22Rv1 (cell line): ENCODE data around the gene ACER3.

Experiments used
- H3K27ac ChIP-seq: fragments of 450-650 bp; 2 replicates; pipeline ENCODE4 v1.5.1; 2017
- ZFX ChIP-seq: fragments of 450-650 bp; IDR thresholded peaks from 2 replicates; pipeline ENCODE4 v1.6.1; 2017; ENCODE audit warnings: antibody characterized with exemption, borderline replicate concordance
- TF ChIP-seq, protein P1 (sequence below): fragments of 450-650 bp; IDR thresholded peaks from 2 replicates; pipeline ENCODE4 v1.5.1; 2017; ENCODE audit warnings: mild to moderate bottlenecking

ACER3 gene

GRCh38 chr11:76975513-76975912 is 114.8 kb downstream of the ACER3 start:
- TF ChIP-seq, protein P1, sequence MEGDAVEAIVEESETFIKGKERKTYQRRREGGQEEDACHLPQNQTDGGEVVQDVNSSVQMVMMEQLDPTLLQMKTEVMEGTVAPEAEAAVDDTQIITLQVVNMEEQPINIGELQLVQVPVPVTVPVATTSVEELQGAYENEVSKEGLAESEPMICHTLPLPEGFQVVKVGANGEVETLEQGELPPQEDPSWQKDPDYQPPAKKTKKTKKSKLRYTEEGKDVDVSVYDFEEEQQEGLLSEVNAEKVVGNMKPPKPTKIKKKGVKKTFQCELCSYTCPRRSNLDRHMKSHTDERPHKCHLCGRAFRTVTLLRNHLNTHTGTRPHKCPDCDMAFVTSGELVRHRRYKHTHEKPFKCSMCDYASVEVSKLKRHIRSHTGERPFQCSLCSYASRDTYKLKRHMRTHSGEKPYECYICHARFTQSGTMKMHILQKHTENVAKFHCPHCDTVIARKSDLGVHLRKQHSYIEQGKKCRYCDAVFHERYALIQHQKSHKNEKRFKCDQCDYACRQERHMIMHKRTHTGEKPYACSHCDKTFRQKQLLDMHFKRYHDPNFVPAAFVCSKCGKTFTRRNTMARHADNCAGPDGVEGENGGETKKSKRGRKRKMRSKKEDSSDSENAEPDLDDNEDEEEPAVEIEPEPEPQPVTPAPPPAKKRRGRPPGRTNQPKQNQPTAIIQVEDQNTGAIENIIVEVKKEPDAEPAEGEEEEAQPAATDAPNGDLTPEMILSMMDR, result no peak
- TF ChIP-seq ZFX, result no peak
- H3K27ac ChIP-seq, result no peak overlapping the region

- no peak overlapping the region for H3K27ac ChIP-seq
- no peak for TF ChIP-seq ZFX
- TF ChIP-seq, protein P1, result no peak
Measured at GRCh38 chr11:76977791-76978190, 117.1 kb downstream of the ACER3 start.

- TF ChIP-seq, protein P1, result no peak
- no peak for TF ChIP-seq ZFX
- no peak overlapping the region for H3K27ac ChIP-seq
Measured at GRCh38 chr11:76978239-76978638, 117.5 kb downstream of the ACER3 start.

DNA sequence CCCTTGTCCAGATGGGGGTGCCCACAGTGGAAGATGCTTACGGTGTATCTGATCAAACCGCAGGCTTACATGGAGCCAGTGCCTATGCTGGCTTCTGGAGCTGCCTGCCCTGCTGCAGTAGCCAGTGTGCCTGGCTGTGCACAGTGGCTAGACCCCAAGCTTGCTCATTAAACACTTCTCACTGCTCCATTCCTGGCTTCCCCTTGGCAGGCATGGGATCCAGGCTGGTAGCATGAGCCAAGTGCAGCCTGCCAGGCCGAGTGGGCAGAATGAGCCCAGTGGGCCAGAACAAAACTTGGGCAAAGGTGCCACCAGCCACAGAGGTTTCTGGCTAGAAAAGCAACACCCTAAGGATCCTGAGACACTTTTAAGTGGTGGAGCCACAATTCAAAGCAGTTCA is 118.1 kb downstream of the ACER3 start:
- H3K27ac ChIP-seq, result no peak overlapping the region
- TF ChIP-seq, protein P1, result no peak
- TF ChIP-seq ZFX, result no peak

DNA sequence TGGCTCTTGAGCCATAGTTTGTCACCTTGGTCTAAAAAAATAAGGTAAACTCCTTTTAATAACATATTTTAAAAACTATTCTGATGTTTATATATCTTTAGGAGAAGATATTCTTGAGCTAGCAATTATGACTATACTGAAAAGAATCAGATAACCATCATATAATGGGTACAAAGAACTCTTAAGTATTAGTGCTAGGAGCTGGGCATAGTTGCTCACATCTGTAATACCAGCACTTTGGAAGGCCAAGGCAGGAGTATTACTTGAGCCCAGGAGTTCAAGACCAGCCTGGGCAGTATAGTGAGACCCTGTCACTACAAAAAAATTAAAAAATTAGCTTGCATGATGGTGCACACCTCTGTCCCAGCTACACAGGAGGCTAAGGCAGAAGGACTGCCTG is 119.5 kb downstream of the ACER3 start:
- no peak overlapping the region for H3K27ac ChIP-seq
- TF ChIP-seq, protein P1, result no peak
- no peak for TF ChIP-seq ZFX

DNA sequence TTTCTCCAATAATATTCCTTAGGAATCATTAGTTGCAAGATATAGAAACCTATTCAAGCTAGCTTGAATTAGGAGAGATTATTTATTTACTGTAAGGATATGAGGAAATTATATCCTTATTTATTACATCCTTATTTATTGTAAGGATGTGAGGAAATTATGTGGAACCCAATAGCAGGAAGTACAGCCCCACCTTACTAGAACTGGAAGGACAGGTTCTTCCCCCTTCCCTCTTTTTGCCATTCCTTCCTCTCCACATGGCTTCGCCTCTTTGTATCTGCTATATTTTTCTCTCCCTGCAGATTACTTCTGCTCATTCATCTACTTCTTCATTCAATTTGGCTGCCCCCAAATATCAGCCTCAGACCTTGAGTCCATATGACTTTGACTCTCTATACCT is 124.0 kb downstream of the ACER3 start:
- no peak overlapping the region for H3K27ac ChIP-seq
- TF ChIP-seq, protein P1, result no peak
- no peak for TF ChIP-seq ZFX

- TF ChIP-seq ZFX, result no peak
- TF ChIP-seq, protein P1, result no peak
Measured at GRCh38 chr11:76987203-76987602, 126.5 kb downstream of the ACER3 start.

More at GRCh38 chr11:76987203-76987602, 126.5 kb downstream of the ACER3 start:
- no peak overlapping the region for H3K27ac ChIP-seq
